22Rv1 (cell line): ENCODE results near the gene CAP2.

Experiments
- CTCF ChIP-seq: fragments of 450-650 bp; IDR thresholded peaks from 2 replicates; pipeline ENCODE4 v1.5.1; 2017; ENCODE audit warnings: mild to moderate bottlenecking
- ZFX ChIP-seq: fragments of 450-650 bp; IDR thresholded peaks from 2 replicates; pipeline ENCODE4 v1.6.1; 2017; ENCODE audit warnings: antibody characterized with exemption, borderline replicate concordance

- TF ChIP-seq CTCF: no peak
- no peak for TF ChIP-seq ZFX
These were observed 25.8 kb downstream of the CAP2 start for GRCh38 chr6:17419189-17419575.
